GM15510 (cell line): Measurements from ENCODE around the gene ASCC1.

Experiments
- POLR2A ChIP-seq: IDR thresholded peaks from 3 replicates; pipeline ENCODE4 v1.6.1; 2011; ENCODE audit warnings: borderline replicate concordance; ENCODE audit not compliant: insufficient read length; ENCODE audit errors: extremely low read depth

ASCC1 gene

GRCh38 chr10:72215611-72216549 lies at the start of gene ASCC1, which contains the start of gene ANAPC16:
ASCC1 (minus strand) TSS chr10:72216276; CDS start chr10:72213298, 2,978 bp downstream.
ANAPC16 (plus strand) TSS chr10:72216012; CDS start chr10:72223915, 7,903 bp downstream.
- peak; percentile 96 for TF ChIP-seq POLR2A

GRCh38 chr10:72265508-72265907 lies 49.4 kb upstream of the ASCC1 start:
- no peak for TF ChIP-seq POLR2A

- TF ChIP-seq POLR2A = no peak
Observed at GRCh38 chr10:72264536-72264935, 48.5 kb upstream of the ASCC1 start.

- no peak for TF ChIP-seq POLR2A
Observed at GRCh38 chr10:72263613-72264241, 47.7 kb upstream of the ASCC1 start.

GRCh38 chr10:72261784-72262404 lies 45.8 kb upstream of the ASCC1 start:
- TF ChIP-seq POLR2A = no peak

- peak; percentile 48 for TF ChIP-seq POLR2A
Observed at GRCh38 chr10:72260976-72261783, 45.1 kb upstream of the ASCC1 start.

- TF ChIP-seq POLR2A = no peak
Observed at GRCh38 chr10:72260239-72260975, 44.3 kb upstream of the ASCC1 start.

- TF ChIP-seq POLR2A = no peak
Observed at GRCh38 chr10:72259491-72260238, 43.6 kb upstream of the ASCC1 start.

- TF ChIP-seq POLR2A = no peak
Observed at GRCh38 chr10:72258617-72259016, 42.5 kb upstream of the ASCC1 start.

GRCh38 chr10:72257051-72257892 lies 41.2 kb upstream of the ASCC1 start:
- TF ChIP-seq POLR2A = no peak

GRCh38 chr10:72255977-72256729 lies 40.1 kb upstream of the ASCC1 start:
- no peak for TF ChIP-seq POLR2A
